ENCODE results near the gene OXCT2. TPM values are rescaled to one million over a fixed set of nuclear protein-coding genes. Genes with fewer than 3 reads are reported as not detected.

The OXCT2 gene
- total RNA-seq, 1 experiment from 2014 or later = 6.4 TPM

GRCh38 chr1:39762550-39763540 lies 8.3 kb downstream of the OXCT2 start:
- Histone ChIP-seq H3K36me3 (ENCODE audit: control insufficient read depth, insufficient read depth, low read length) (no peaks in the 10 kb centered on the region), H3K9me3 (no peaks in the 10 kb centered on the region), H3K27me3 (replicated peaks; ENCODE audit: control insufficient read depth, insufficient read depth, low read length) (no peaks in the 10 kb centered on the region), H3K4me1 (no peaks in the 10 kb centered on the region), H3K4me3 (ENCODE audit: low read depth, low read length) (no peak overlapping the region)
- Mint-ChIP-seq H3K9me3 (ENCODE audit: unreplicated experiment) (no peaks in the 10 kb centered on the region), H3K27ac (ENCODE audit: unreplicated experiment) (no peak overlapping the region), H3K27me3 (ENCODE audit: insufficient read depth, unreplicated experiment) (no peaks in the 10 kb centered on the region), H3K4me3 (ENCODE audit: unreplicated experiment) (no peak overlapping the region), H3K4me1 (ENCODE audit: low read depth, unreplicated experiment) (no peaks in the 10 kb centered on the region), H3K36me3 (ENCODE audit: insufficient read depth, unreplicated experiment) (peaks cover 6% of the 10 kb centered on the region)
- intact Hi-C loops (cut with micrococcal nuclease; ENCODE audit: unreplicated experiment) = no loop called here
- BruUV-seq (replicated peaks) = no TSS peak
- no peak for TF ChIP-seq CTCF (IDR thresholded peaks at IDR 0.05; ENCODE audit: insufficient read depth in 1 of 2, low read depth in 1 of 2, low read length in 1 of 2, severe bottlenecking in 1 of 2, unreplicated experiment in 1 of 2)
- POLR2A ChIA-PET = no interaction called here
- CTCF ChIA-PET = no interaction called here
- no peak for DNase-seq

GRCh38 chr1:39761557-39762260 lies 9.4 kb downstream of the OXCT2 start:
- Mint-ChIP-seq H3K27ac (ENCODE audit: unreplicated experiment) (no peak overlapping the region), H3K9me3 (ENCODE audit: unreplicated experiment) (no peaks in the 10 kb centered on the region), H3K4me1 (ENCODE audit: low read depth, unreplicated experiment) (no peaks in the 10 kb centered on the region), H3K27me3 (ENCODE audit: insufficient read depth, unreplicated experiment) (no peaks in the 10 kb centered on the region), H3K4me3 (ENCODE audit: unreplicated experiment) (no peak overlapping the region), H3K36me3 (ENCODE audit: insufficient read depth, unreplicated experiment) (peaks cover 6% of the 10 kb centered on the region)
- Histone ChIP-seq H3K4me3 (ENCODE audit: low read depth, low read length) (no peak overlapping the region), H3K9me3 (no peaks in the 10 kb centered on the region), H3K36me3 (ENCODE audit: control insufficient read depth, insufficient read depth, low read length) (no peaks in the 10 kb centered on the region), H3K27me3 (replicated peaks; ENCODE audit: control insufficient read depth, insufficient read depth, low read length) (no peaks in the 10 kb centered on the region), H3K4me1 (no peaks in the 10 kb centered on the region)
- BruUV-seq (replicated peaks) = no TSS peak
- TF ChIP-seq CTCF (IDR thresholded peaks at IDR 0.05; ENCODE audit: insufficient read depth in 1 of 2, low read depth in 1 of 2, low read length in 1 of 2, severe bottlenecking in 1 of 2, unreplicated experiment in 1 of 2) = no peak
- intact Hi-C loops (cut with micrococcal nuclease; ENCODE audit: unreplicated experiment) = no loop called here
- ChIA-PET POLR2A (no interaction called here), CTCF (no interaction called here)
- DNase-seq = no peak

- CTCF ChIA-PET = no interaction called here
- Histone ChIP-seq H3K36me3 (ENCODE audit: control insufficient read depth, insufficient read depth, low read length) (no peaks in the 10 kb centered on the region), H3K4me1 (no peaks in the 10 kb centered on the region), H3K4me3 (ENCODE audit: low read depth, low read length) (no peak overlapping the region), H3K27me3 (replicated peaks; ENCODE audit: control insufficient read depth, insufficient read depth, low read length) (no peaks in the 10 kb centered on the region), H3K9me3 (no peaks in the 10 kb centered on the region)
- POLR2A ChIA-PET = no interaction called here
- TF ChIP-seq CTCF (IDR thresholded peaks at IDR 0.05; ENCODE audit: insufficient read depth in 1 of 2, low read depth in 1 of 2, low read length in 1 of 2, severe bottlenecking in 1 of 2, unreplicated experiment in 1 of 2) = no peak
- no peak overlapping the region for H3K4me3 Mint-ChIP-seq (ENCODE audit: unreplicated experiment)
- H3K27me3 Mint-ChIP-seq (ENCODE audit: insufficient read depth, unreplicated experiment) = no peaks in the 10 kb centered on the region
- BruUV-seq (replicated peaks) = no TSS peak
- H3K4me1 Mint-ChIP-seq (ENCODE audit: low read depth, unreplicated experiment) = no peaks in the 10 kb centered on the region
- peak overlapping the region; percentile 48 for H3K27ac Mint-ChIP-seq (ENCODE audit: unreplicated experiment)
- no peak for DNase-seq
- intact Hi-C loops (cut with micrococcal nuclease; ENCODE audit: unreplicated experiment) = no loop called here
- peaks cover 6% of the 10 kb centered on the region for H3K36me3 Mint-ChIP-seq (ENCODE audit: insufficient read depth, unreplicated experiment)
- H3K9me3 Mint-ChIP-seq (ENCODE audit: unreplicated experiment) = no peaks in the 10 kb centered on the region
These were observed 10.1 kb downstream of the OXCT2 start for GRCh38 chr1:39761016-39761415.
